Type B pancreatic cell (in vitro differentiated cells): ENCODE data around the gene RSKR. TPM values are rescaled to one million over a fixed set of nuclear protein-coding genes. Genes with fewer than 3 reads are reported as not detected.

Source experiments
- DNase-seq: peaks from one replicate; pipeline ENCODE4 v3.0.0; 2021; ENCODE audit warnings: mixed read lengths; ENCODE audit not compliant: unreplicated experiment; ENCODE audit errors: extremely low spot score
- H3K27ac Mint-ChIP-seq: 2 replicates; pipeline ENCODE4 v1.8.0; 2021; ENCODE audit warnings: mild to moderate bottlenecking, mixed read lengths
- H3K27me3 Mint-ChIP-seq: 2 replicates; pipeline ENCODE4 v1.8.0; 2021; ENCODE audit warnings: mixed read lengths
- H3K36me3 Mint-ChIP-seq: 2 replicates; pipeline ENCODE4 v1.8.0; 2021; ENCODE audit warnings: mixed read lengths
- H3K4me1 Mint-ChIP-seq: one replicate; pipeline ENCODE4 v1.8.0; 2021; ENCODE audit warnings: mixed read lengths; ENCODE audit not compliant: unreplicated experiment
- H3K4me3 Mint-ChIP-seq: 2 replicates; pipeline ENCODE4 v1.8.0; 2021; ENCODE audit warnings: mild to moderate bottlenecking, mixed read lengths
- H3K9me3 Mint-ChIP-seq: 2 replicates; pipeline ENCODE4 v1.8.0; 2021; ENCODE audit warnings: mixed read lengths
- CTCF ChIP-seq: fragments of 200-600 bp; sonication (generic); conservative IDR thresholded peaks from 2 replicates; pipeline ENCODE4 v1.5.0; 2021; ENCODE audit warnings: antibody characterized with exemption, mild to moderate bottlenecking
- total RNA-seq: library from RNA; stranded (reverse); gene quantifications from 2 replicates; pipeline ENCODE4 v1.2.1, GENCODE V29; 2021; ENCODE audit warnings: low replicate concordance

The RSKR gene
- total RNA-seq, 1 donor from 2014 or later, result 27.7 TPM

- H3K27me3 Mint-ChIP-seq, result no peaks in the 10 kb centered on the region
- no peak overlapping the region for H3K27ac Mint-ChIP-seq
- peaks cover 23% of the 10 kb centered on the region for H3K4me1 Mint-ChIP-seq
- no peak for DNase-seq
- no peak for TF ChIP-seq CTCF
- H3K4me3 Mint-ChIP-seq, result no peak overlapping the region
- H3K36me3 Mint-ChIP-seq, result peaks cover 3% of the 10 kb centered on the region
- H3K9me3 Mint-ChIP-seq, result no peaks in the 10 kb centered on the region
These were observed 39.5 kb downstream of the RSKR start for GRCh38 chr17:28574526-28574925.

GRCh38 chr17:28573966-28574480, 40.0 kb downstream of the RSKR start:
- H3K4me3 Mint-ChIP-seq, result no peak overlapping the region
- DNase-seq, result no peak
- no peak for TF ChIP-seq CTCF
- no peaks in the 10 kb centered on the region for H3K9me3 Mint-ChIP-seq
- peaks cover 5% of the 10 kb centered on the region for H3K36me3 Mint-ChIP-seq
- H3K27ac Mint-ChIP-seq, result no peak overlapping the region
- no peaks in the 10 kb centered on the region for H3K27me3 Mint-ChIP-seq
- peaks cover 26% of the 10 kb centered on the region for H3K4me1 Mint-ChIP-seq

- no peaks in the 10 kb centered on the region for H3K27me3 Mint-ChIP-seq
- H3K36me3 Mint-ChIP-seq, result peaks cover 6% of the 10 kb centered on the region
- TF ChIP-seq CTCF, result no peak
- H3K9me3 Mint-ChIP-seq, result no peaks in the 10 kb centered on the region
- no peak overlapping the region for H3K4me3 Mint-ChIP-seq
- H3K4me1 Mint-ChIP-seq, result peaks cover 26% of the 10 kb centered on the region
- no peak for DNase-seq
- no peak overlapping the region for H3K27ac Mint-ChIP-seq
These were observed 40.5 kb downstream of the RSKR start for GRCh38 chr17:28573521-28573920.

GRCh38 chr17:28573040-28573380, 41.0 kb downstream of the RSKR start:
- Mint-ChIP-seq H3K4me3 (no peak overlapping the region), H3K9me3 (no peaks in the 10 kb centered on the region), H3K27me3 (no peaks in the 10 kb centered on the region), H3K4me1 (peaks cover 26% of the 10 kb centered on the region), H3K27ac (no peak overlapping the region), H3K36me3 (peaks cover 9% of the 10 kb centered on the region)
- no peak for DNase-seq
- no peak for TF ChIP-seq CTCF

GRCh38 chr17:28572259-28573039, 41.5 kb downstream of the RSKR start:
- H3K27ac Mint-ChIP-seq, result peak overlapping the region; percentile 91
- H3K36me3 Mint-ChIP-seq, result peaks cover 13% of the 10 kb centered on the region
- peak overlapping the region; percentile 96 for H3K4me3 Mint-ChIP-seq
- no peak for TF ChIP-seq CTCF
- H3K9me3 Mint-ChIP-seq, result no peaks in the 10 kb centered on the region
- H3K4me1 Mint-ChIP-seq, result peaks cover 31% of the 10 kb centered on the region
- DNase-seq, result no peak
- H3K27me3 Mint-ChIP-seq, result no peaks in the 10 kb centered on the region
